Stimulated activated CD8-positive, alpha-beta memory T cell treated with anti-CD3 and anti-CD28 coated beads, Interleukin-4, amount 100 ng/mL, for 1 hour (primary cell): ENCODE measurements around the gene SIRPB1.
"Not testable (repeated sequence)": the region's sequence is repeated elsewhere in the genome, so short reads cannot be mapped to it uniquely, and the experiment has no call there.

Experiments
- DNase-seq, 2 donors: peaks; one replicate each; pipeline ENCODE4 v3.0.0-alpha.2; 2020; ENCODE audit warnings: low read depth in 2 of 2, low spot score in 1 of 2

The SIRPB1 gene

DNA sequence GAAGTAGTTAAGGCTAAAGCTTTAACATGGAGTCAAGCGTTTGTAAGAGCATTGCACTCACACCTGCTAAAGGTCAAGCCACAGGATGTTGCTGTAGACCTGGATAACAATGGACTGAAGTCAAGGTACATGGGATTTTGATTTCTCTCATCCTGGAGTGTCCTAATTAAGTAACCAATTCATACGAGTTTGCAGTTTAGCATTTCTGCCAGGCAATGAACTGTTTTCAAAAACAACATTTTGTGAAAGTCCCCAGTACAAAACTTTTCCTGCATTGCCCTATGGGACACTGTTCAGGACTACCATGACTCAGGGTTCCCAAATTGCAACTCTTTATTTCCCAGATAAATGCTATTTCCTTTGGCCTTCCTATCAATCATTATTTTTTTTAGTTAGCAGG, 17.4 kb upstream of the SIRPB1 start:
- DNase-seq = no peak

DNA sequence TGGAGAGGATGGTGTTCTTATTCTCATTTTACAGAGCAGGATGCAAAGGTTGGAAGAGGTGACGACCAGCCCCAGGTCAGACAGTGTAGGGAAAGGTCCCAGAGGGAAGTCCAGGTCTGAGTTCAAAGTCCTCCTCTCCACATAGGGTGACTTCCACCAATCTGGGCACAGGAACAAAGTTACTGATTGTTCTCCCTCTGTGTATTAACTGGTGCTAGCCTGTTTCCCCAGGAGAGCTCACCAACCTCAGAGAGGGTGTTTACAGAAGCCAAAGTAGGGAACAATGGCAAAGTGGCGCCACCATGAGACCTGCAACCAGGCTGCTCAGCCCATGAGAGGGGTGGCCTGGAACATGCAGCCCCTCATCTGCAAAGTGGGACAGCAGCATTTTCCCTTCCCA, 16.8 kb upstream of the SIRPB1 start:
- DNase-seq = no peak

DNA sequence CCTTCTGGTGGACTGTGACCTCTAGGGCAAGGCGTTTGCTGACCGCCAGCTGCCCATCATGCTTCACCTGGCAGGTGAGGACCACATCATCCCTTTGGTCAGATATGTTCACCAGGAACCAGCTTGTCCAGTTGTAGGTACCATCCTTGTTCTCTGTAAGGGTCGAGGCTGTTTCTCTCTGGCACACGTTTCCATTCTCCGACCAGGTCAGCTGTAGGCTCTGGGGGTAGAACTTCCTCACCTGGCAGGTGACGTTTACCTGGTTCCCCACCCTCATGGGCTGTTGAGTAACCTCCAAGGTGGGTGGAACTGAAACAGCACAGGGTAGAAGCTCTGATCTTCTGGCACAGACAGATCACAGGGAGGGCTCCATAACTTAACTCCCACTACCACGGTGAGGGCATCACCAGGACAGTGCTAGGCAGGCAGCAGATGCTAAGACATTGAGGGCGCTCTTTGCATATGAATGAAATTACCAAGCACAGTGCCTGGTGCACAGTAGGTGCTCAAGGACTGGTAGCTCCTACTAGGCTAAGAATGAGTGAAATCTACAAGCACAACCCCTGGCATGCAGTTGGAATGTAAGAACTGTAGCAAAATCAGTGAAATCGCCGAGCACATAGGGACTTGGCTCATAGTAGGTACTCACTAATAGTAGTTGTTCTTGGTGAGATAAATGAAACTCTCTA, 15.6 kb upstream of the SIRPB1 start:
- no peak for DNase-seq

DNA sequence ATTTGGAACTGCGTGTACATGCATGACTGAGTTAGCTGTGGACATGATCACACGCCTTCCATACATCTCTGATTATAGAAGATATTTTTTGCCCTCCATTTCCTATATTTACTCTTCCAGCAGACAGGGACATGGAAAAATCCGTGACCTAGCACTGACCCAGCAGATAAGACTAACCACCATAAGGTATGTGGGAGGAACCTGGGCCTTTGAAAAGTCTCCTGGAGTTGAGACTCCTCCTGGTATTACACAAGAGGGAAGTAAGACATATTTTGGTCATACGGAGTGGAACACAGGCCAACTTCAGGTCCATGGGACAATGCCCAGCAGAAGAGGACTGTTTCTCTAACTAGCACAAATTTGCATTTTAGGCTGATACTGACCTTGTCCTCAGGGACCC, 13.7 kb upstream of the SIRPB1 start:
- DNase-seq = no peak

DNA sequence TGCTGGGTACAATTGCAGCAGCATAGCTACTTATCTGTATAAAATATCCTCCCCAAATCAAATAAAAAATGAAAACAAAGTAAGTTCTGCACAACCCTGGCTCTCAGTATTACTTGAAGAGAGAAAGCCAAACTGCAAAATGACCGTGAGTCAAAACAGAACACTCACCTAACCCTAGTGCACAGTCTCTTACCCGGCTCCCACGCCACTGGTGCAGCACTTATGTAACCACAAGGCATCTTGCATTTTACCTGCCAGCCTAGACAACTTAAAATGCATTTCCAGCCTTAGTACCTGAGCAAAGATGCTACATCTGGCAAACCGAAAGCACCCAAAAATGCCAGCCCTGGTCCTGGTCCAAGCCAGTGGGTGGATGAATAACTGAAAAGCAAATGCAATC, 12.4 kb upstream of the SIRPB1 start:
- no peak for DNase-seq

DNA sequence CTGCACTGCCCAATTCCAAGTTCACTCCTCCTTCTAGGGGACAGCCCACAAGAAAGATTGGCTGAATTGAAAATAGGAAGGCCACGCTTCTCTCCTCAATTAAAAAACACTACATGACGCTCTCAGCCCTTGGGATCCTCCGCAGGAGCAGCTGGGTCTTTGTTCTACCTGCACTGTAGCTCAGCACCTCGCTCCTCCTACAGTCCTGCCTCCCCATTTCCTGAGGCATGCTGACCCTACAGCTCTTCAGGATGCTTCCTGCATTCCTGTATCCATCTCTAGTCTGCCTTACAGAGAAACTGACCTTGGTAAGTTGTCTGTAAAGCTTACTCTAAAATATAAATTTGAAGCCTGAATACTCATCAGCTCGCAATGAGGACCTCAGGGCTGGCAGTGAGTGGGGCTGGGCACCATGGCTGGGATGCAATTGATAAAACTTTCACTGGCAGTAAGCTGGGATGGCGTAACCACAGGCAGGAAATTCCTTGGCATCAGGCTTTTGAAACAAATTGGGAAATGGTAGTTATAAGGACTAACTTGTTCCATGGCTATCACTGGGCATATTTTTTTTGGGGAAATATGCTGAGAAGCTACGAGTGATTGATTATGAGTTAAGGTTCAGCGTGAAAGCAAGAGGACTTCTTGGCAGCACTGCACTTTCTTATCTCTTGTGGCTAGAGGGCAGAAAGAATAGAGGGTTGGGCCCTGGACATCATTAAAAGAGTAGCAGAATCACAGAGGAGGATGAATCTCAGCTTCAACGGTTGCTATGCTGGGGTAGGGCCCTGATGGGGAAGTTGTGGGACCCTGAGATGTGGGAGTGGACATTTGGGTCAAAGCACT, 11.7 kb upstream of the SIRPB1 start:
- no peak for DNase-seq

DNA sequence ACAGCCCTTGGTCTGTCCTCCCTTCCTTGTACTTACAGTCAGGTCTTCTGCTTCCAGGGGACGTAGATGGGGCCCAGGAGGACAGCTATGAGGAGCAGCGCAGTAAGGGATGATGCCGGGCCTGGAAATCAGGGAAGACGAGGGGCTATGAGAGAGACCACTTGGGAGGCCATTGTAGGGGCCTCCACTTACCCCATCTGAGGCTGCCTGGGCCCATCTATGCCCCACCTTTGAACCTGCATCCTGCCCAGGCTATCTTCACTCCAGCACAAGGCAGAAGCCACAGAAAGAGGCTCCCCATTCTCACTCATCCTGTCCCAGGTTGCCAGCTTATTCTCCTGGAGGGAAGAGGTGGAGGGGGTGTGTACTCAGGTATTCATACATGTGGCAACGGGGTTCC, 10.4 kb upstream of the SIRPB1 start:
- DNase-seq = no peak

DNA sequence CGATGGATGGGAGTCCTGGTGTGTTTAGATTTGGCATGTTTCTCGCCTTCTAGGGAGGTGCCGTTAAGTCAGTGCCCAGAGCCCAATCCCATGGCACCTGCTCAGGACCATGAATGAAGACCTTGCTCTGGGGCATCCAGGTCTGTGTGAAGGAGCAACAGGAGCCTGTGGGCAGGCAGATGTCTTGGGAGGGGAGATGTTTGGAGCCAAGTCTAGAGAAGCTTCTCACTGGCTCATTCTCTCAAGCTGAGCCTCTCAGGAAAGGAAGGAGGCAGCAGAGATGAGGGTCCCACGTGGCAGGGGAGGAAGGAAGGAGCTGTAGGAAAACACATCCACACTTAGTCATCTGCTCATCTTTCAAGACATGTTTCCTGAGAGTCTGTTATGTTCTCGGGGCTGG, 9.5 kb upstream of the SIRPB1 start:
- DNase-seq = no peak

DNA sequence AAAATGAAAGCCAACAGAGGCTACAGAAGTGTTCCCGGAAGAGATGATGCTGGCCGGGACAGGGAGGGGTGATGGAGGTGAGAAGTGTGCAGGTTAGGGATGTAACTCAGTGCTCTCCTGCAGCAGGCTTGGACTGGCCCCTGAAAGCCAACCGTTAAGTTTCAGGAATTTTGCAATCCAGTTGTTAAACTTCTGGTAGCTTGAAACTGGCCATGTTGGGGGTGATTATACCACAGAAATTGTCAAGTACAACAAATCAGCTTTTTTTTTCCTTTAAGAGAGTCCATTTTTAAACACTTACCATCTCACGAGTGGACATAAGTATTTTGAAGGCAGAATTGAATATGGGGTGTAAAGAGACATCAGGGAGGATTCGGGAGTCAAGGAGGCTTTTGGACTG, 8.8 kb upstream of the SIRPB1 start:
- DNase-seq = no peak

DNA sequence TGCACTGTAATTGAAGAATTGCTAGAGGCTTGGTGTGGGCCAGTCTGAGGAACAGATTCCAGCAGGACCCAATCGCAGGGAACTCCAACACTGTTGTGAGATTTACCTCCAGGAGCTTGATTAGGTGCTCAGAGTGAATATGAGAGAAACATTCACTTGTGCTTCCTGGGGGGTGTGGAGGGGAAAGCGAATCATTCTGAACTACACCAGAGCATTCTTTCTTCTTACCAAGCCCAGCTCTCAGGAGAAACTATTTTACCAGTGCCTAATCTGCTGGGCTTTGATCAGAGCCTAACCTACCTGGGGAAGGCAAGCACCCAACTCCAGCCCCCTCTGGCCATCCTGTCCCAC, 7.4 kb upstream of the SIRPB1 start:
- no peak for DNase-seq

DNA sequence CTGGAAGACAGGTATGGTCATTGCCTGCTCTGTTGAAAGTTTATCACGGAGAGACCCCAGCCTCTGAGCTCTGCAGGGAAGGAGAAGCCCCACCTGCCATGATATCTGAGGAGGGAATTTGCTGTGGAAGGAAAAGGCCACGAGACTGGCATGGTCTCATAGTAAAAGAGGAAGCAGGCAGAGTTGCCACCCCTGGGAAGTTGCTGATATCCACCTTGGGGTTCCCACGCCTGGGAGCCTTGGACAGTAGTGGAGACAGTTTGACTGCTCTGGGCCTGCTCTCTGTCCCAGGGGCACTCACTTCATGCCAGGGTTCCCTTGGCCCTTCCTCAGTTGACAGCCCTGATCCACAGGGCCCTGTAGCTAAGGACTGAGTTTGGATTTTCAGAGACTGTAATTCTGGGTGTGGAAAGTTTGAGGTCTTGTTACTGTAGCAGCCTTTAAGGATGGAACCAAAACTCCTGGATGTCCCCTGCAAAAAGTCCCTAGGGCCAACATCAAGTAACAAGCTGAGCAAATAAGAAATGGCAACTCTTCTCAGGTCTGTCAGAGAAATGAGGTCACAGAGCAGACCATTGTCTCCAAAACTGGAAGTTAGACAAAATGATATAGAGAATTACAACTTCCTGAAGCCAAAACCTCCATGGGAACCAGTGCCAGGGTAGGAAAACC, 6.9 kb upstream of the SIRPB1 start:
- no peak for DNase-seq

DNA sequence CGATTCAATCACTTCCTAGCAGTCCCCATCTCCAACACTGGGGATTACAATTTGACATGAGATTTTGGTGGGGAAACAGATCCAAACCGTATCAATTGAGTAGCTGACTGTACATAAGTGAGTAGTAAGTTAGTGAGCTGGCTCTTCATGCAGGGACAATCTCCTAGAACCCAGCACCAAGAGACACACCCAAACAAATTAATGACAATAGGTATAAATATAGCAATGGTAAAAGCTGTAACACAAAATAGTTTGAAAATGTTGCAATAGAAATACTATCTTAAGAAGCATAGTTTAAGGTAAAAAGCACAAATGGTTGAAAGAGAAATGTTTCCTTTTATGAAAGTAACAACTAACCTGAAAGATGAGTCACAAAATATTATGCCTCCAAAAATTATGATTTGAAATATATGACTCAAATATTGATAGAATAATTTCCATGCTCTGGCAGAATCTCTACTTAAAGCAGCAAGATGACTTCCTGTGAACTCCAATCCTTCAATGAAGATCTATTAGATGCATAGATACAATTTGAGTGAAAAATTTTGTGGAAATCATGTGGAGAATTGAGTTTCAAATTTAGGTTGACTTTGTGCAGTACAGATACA, 5.4 kb upstream of the SIRPB1 start:
- no peak for DNase-seq

DNA sequence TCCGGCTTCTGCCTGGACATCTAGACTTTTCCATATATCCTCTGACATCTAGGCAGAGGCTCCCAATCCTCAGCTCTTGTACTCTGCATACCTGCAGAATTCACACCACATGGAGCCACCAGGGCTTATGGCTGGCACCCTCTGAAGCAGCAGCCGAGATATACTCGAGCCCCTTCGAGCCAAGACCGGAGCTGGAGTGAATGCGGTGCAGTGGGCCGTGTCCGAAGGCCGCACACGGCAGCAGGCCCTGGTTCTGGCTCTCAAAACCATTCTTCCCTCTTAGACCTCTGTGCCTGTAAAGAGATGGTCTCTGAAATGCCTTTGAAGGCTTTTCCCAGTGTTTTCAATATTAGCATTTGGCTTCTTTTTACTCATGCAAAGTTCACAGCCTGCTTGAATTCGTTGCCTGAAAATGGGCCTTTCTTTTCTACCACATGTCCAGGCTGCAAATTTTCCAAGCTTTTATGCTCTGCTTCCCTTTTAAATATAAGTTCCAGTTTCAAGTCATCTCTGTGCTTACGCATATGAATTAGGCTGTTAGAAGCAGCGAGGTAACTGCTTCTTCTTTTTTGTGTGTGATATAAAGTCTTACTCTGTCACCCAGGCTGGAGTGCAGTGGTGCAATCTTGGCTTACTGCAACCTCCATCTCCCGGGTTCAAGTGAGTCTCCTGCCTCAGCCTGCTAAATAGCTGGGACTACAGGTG, 3.8 kb upstream of the SIRPB1 start:
- no peak for DNase-seq

DNA sequence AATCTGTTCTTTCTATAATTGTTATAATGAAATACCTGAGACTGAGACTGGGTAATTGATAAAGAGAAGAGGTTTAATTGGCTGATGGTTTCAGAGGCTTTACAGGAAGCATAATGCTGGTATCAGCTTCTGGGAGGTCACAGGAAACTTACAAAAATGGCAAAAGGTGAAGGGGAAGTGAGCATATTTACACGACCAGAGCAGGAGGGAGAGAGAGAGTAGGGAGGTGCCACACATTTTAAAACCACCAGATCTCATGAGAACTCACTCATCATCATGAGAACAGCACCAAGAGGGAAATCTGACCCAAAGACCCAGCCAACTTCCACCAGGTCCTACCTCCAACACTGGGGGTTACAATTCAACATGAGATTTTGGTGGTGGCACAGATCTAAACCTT, 2.6 kb upstream of the SIRPB1 start:
- DNase-seq = no peak

DNA sequence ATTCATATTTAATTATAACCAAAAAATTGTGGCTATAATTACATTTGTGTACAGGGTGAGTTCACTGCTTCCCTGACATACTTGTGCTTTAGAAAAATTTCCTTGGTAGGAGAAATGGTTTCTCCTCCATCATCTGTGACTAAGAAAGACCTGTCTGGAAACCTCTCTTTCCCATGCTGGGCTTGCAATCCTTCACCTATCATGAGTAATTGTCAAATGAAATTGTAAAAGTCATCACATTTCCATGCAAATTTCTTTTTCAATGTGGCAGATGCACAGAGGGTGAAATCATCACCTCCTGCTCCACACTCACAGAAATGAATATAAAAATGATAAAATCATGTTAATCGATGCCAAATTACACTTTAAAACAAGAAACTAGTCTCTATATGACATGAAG, 1.5 kb upstream of the SIRPB1 start:
- DNase-seq = no peak

DNA sequence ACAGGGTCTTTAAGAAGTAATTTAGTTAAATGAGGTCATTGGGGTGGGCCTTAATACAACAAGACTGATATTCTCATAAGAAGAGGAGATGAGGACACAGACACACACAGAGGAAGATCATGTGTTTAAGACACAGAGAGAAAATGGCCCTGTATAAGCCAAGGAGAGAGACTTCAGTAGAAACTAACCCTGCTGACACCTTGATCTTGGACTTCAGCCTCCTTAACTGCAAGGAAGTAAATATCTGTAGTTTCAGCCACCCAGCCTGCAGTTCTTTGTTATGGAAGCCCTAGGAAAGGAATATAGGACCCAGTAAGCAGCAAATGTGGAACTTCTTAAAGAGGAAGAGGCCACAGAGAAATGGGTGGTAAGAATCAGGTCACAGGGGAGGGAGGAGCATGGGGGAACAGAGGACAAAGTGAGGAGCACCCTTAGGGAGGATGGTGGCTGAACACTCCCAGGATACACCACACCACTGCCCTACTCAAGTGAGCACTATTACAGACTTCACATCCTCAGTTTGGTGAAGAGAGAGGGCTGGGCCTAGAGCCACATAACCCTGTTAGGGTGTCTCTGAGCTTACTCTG, 762 bp downstream of the SIRPB1 start:
- DNase-seq = no peak

DNA sequence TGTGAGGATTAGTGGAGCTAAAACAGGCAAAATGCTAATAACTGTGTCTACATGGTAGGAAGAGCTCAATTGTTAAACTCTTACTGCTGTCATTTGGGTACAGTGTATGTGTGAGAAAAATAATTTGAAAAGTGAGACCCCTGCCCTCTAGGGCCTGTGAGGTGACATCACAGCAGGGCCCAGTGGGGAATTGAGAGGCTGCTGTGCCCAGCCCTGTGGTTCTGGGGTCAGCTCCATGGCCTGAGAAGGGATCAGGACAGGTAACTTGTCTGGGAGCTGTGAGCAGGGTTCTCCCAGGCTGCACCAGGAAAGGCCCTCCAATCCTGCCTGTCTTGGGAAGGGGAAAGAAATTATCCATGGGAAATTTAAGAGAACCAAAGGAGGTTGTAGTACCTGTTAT, 1.3 kb downstream of the SIRPB1 start:
- no peak for DNase-seq

DNA sequence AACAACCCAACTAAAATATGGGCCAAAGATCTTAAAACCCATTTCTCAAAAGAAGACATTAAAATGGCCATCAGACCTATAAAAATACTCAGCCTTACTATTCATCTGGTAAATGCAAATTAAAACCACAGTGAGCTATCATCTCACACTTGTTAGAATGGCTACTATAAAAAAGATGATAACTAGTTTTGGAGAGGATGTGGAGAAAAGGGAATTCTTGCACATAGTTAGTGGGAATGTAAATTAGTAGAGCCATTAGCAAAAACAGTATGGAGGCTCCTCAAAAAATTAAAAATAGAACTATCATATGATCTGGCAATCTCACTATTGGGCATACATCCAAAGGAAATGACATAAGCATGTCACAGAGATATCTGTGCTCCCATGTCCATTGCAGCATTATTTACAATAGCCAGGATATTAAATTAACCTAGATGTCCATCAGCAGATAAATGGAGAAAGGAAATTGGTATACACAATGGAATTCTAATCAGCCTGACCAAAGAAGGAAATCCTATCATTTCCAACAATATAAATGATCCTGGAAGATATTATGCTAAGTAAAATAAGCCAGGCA, 2.9 kb downstream of the SIRPB1 start:
- no peak for DNase-seq

DNA sequence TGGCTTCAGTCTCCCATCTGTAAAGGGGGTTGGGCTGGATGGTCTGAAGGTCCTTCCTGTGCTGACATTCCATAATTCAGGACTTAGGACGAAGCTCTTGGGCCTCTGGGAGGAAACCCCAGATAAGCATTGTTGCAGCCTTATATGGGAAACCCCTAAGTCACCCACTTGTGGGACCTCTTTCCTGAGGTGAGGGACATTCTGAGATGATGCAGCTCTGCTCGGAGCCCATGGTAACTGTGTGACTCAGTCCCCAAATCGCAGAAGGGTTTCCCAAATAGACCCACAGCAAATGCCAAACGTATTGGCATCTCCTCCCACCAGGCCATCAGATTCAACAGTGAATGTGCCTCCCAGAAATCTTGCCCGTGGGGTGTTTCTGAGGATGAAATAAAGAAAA, 9.4 kb downstream of the SIRPB1 start:
- DNase-seq = not testable (repeated sequence)

DNA sequence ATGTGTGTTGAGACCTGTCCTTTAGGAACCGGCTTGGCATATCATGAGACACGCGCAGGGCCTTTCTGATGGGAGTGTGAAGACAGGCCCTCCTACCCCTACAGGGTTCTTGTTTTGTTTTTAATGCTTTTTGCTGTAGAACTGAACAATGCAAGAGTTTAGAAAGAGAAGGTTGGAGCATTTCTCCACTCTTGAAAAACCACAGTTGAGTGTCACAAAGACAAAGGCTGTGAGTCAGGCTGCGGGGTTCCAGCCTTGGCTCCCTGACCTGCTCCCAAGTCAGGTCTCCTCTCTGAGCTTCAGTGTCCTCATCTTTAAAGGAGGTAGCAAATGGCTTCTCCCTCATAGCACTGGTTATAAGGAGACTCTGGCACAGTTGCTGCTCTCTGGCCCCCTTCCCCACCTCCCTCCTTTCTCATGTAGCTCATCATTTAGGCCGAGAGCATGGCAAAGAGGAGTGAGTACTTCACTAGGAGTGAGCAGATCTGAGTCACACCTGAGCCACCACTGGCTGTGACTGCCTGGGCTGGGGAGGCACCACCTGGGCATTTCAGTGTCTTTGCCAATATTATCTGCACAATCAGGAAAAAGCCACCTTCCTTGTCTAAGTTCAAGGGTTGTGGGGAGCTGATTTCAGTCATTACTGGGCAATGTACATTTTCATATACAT, 11.0 kb downstream of the SIRPB1 start:
- not testable (repeated sequence) for DNase-seq
